ENCODE data around the gene CTSS.
"Not testable (repeated sequence)": the region's sequence is repeated elsewhere in the genome, so short reads cannot be mapped to it uniquely, and the experiment has no call there.

The CTSS gene

DNA sequence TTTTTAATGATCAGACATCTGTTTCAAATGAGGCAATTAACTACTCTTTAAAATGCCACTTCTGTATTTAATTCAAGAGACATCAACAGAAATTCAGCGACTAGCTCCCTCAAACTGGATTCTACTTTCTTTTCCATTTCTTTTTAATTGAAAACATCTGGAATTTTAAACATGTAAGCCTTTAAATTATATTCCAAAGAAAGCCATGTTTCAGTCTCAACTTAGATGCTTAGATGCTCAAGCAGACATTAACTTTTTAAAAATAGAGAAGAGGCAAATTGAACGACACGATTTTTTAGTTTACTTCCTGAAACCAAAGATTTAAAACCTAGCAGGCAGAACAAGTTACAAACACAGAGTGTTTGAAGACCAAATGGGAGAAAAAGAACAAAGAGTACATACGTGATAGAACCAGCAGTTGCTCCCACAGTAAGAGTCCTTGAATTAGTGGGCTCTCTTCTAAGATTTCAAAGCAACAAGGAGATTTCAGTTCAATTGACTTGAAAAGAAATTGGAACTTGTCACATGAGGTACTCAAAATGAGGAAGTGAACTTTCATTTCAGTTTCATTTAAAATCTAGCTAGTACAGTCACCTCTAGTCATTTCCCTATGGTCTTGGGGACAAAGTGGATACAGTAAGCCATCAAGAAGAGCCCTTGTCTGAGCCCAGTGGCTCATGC is at the start of gene CTSS:
Gene CTSS (minus strand): TSS at position 483 of the 681 bp plus-strand sequence. CDS start 1,015 bp downstream, outside the sequence.
- DNase-seq = no peak

DNA sequence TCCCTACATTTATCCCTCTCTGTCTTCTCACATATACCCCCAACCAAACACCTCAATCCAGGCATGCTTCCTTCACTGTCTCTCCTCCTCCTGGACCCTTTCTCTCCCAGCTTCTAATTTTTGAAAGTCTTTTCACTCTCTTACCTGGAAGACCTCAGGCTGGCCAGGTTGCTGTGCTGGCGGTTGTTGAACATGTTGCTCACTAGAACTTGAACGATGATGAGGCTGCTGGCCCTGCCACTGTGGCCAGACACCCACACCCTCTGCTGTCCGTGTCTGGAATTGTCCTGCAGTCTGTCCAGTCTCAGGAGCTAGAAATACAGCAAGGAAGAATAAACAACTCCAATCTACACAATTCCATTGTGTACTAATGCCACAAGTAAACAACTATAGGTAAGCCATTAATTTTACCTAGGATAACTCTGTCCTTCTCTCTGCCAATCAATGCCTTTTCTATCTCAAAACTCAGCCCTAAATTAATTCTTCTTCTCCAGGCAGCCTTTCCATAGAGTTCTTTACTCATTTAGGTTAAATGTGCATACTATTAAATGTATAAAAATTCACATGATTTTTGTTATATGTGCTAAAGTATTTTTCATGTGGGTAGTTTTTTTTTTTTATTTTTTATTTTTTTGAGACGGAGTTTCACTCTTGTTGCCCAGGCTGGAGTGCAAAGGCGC is 47.6 kb upstream of the CTSS start:
- no peak for DNase-seq

DNA sequence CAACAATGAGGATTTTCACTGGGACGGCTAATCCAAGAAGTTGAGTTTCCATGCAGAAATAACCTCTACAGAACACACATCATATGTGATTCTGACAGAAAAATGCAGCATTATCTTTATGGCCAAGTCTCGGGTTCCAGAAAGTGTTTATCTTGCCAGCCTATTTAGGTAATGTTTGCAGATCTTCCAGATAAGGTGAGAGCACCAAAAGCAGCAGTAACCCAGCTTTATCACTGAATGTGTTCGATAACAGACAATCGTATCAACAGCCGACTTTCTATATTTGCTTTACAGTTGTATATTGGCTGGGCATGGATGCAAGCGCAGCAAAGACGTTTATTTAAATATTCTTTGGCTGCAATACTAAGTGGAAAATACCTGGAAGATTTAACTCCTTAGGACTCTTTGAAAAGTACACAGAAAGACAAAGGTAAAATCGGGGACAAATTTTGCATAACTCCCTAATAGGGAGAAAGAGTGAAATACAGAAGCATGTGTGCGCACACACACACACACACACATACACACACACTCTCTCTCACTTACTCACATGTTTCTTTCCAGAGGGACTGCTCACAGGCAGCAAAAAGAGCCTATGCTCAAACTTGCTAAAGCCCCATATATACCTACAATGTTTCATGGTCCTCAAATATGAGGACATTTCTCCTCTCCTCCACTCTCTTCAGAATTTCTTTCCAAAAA is 45.5 kb upstream of the CTSS start:
- no peak for DNase-seq

DNA sequence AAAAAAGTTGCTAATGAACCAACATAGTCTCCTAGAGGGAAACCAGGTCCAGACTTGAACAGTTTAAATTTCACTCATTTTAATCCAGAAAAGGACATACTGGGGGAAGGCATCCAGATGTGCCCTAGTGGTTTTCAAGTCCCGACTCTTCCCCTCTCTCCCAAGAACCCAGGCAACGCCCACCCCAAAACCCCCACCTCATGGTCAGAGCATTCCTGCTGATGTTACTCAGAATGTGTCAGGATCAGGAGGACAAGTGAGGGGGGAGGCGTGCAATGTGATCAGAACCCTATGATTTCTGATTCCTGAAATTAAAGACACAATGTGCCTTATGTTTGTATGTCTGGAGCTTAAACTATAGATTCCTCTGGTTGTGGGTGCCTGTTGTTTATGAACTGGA is 44.1 kb upstream of the CTSS start:
- no peak for DNase-seq

DNA sequence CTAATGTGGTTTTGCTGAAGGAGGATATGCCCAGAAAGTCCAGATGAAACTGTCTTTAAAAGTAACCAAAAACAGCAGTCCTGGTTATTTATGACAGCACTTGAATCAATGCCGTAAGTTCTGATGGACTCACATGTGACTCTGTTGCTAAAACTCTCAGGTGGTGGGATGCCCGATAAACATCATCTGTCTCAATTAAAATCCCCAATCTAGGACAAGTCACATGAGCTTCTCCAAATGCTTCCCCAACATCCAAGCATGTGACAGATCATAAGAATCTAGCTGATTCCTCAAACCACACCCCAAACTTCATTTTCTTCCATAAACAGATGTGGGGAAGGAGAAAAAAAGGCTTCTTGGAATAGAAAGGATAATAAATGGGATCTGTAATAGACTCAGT is 43.3 kb upstream of the CTSS start:
- DNase-seq = no peak

DNA sequence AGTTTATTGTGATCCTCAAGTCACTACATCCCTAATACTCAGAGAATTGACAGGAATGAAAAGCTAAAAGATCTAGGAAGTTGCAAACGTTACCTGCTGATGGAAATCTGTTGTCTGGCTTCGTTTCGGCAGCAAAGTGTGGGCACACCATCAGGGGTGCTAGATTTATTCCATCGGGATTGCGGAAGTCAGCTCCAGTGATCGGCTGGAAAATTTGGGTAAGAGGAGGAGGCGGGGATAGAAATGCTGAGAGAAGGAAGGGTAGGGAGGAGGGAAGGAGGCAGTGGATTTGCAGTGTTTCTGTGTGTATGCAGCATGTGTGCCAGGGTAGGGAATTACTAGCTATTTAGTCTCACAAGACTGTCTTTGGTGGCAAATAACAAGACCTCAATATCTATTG is 42.5 kb upstream of the CTSS start, which contains the start of gene CTSK:
Gene CTSK (minus strand): TSS at position 140 of the 400 bp plus-strand sequence. CDS start 1,455 bp downstream, outside the sequence.
- no peak for DNase-seq

DNA sequence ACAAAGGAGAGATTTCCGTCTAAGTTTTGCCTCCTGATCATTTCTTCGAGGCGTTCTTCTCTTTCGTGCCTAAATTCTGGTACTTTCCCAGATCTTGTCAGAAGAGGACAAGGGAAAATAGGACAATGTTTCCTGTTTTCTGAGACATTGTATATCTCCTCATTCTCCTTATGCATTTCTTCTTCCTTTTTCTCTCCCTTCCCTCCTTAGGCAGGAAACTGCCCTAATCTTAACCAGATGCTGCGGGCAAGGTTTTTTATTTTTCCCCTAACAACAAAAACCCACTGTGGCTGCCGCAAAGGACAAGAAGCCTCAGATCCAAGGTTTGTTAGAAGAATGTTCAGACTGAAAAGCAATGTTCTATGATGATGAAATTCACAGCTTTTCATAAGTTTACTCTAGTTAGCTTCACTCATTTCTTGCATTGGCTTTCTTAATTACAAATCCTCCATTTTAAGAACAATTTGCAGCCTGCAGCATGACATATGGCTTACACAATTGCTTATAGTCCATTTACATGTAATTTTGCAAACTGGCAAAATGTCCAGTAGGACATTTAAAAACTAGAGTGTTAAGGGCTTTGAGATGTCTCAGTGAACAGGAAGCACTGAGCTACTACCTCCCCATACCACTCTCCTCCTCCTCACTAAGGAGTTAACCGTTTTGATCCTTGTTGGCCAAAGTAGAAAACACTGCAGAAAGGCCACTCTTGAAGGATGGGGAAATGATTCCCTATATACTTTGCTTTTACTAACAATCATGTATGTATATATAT is 41.9 kb upstream of the CTSS start:
- DNase-seq = no peak

DNA sequence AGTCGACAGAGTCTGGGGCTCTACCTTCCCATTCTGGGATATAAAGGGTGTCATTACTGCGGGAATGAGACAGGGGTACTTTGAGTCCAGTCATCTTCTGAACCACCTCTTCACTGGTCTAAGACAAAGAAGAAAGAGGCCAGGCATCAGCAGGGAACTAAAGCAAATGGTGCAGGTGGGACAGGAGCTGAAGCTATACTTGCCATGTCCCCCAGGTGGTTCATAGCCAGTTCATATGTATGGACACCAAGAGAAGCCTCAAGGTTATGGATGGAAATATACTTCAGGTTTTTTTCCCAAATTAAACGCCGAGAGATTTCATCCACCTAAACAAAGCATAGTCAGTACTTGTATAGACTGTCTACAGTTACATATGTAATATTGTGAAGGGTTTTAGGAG is 40.3 kb upstream of the CTSS start:
- no peak for DNase-seq

DNA sequence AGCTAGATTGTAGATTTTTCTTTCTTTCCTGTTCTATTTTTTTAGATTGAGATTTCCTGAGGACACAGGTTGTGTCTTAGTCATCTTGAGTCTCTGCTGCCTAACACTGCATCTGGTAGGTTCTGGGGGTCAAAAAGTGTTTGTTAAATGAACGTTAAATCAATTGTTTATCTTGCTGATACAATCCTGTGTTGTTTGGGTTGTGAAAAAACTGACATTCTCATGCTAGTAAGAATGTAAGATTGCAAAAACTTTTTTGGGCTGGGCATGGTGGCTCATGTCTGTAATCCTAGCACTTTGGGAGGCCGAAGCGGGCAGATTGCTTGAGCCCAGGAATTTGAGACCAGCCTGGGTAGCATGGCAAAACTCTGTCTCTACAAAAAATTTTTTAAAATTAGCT is 39.1 kb upstream of the CTSS start:
- DNase-seq = no peak

DNA sequence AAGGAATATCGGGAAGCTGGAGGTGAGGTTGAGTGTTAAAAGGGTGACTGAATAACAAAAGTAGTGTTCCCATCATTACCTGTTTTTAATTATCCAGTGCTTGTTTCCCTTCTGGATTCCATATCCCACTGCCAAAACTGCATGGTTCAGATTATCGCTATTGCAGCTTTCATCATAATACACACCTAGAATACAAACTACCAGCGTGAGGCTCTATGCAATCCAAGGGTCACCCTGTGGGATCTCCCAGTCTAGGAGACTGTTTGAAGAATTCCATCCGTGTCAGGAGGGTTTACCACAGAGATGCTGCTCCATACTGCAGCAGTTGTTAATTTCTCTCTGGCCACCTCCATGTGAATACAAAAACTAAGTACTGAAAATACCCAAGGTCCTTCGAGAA is 33.5 kb upstream of the CTSS start:
- DNase-seq = no peak

DNA sequence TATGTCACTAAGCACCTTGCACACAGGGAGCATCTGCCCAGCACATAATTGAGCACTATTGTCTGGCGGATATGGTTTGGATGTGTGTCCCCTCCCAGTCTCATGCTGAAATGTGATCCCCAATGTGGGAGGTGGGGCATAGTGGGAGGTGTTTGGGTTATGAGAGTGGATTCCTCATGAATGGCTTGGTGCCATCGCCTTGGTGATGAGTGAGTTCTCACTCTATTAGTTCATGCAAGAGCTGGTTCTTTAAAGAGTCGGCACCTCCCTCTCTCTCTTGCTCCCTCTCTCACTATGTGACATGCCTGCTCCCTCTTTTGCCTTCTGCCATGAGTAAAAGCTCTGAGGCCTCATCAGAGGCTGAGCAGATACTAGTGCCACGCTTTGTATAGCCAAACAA is 32.9 kb upstream of the CTSS start:
- no peak for DNase-seq

DNA sequence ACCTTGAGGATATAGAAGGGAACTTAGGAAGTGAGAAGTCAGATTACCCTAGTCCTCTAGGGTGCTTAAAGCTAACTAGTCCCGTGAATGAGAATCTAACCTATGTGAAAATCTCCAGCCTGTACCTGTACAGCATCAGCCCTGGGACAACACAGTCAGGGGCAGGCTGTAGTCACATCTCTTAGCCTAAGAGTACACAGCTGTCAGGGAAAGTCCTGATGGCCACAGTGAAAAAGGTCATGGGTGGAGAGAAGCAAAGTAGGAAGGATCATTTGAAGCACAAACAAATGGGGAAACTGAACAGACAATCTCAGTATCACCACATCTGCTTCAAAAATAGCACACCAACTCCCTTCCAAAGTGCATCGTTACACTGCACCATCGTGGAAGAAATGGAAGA is 30.8 kb upstream of the CTSS start:
- DNase-seq = no peak

DNA sequence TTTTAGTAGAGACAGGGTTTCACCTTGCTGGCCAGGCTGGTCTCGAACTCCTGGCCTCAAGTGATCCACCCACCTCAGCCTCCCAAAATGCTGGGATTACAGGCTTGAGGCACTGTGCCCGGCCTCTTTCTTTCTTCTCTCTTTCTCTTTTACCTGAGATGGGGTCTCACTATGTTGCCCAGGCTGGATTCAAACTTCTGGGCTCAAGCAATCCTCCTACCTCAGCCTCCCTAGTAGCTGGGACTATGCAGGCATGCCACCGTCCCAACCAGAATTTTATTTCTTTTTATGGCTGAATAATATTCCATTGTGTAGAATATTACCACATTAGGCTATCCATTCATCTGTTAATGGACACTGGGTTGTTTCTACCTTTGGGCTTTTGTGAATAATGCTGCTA is 28.2 kb upstream of the CTSS start:
- DNase-seq = not testable (repeated sequence)

DNA sequence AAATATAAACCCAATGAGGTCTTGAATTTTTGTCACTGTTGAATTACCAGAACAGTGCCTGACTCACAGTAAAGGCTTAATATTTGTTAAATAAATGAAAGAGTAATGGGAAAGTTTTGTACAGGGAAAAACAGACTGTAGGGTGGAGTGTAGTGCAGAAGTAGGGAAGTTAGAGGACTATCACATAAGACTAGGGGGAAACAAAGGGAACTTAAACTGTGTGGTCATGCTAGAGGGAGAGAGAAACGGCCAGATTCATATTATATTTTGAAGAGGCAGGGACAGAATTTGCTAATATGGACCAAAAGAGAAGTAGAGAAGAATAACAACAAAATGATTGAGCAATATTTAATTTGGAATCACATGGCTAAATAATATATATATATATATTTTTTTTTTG is 27.6 kb upstream of the CTSS start:
- DNase-seq = no peak

DNA sequence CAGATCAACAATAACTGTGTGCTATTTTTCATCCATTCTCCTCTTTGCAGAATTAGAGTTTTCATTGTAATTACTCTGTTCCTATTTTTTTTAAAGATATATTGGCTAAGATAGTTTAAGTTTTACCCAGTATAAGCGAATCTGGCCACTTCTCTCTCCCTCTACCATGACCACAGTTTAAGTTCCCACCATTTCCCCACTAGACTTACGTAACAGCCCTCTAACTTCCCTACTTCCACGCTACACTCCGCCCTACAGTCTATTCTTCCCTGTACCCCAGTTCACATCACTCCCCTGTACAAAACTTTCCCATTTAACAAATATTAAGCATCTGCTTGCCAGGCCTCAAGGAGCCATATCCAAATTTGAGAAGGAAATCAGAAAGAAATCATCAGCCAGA is 26.0 kb upstream of the CTSS start:
- no peak for DNase-seq

DNA sequence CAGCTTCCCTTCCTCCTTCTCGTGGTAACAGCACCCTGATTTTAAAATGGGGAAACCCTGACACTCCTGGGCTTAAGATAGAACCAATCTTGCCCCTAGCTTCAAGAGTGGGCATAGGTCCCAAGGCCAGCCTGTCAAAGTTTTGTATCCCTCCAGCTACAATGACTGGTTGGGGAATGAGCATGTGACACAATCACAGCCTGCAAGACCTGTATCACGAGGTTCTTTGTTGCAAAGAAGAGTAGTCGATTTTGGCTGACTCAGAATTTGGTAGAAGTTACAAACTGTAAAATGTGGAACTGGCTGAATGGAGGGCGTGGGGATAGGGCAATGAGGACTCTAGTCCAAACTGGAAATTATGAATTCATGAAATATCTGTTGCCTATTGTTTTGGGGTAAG is 23.8 kb upstream of the CTSS start:
- DNase-seq = no peak

DNA sequence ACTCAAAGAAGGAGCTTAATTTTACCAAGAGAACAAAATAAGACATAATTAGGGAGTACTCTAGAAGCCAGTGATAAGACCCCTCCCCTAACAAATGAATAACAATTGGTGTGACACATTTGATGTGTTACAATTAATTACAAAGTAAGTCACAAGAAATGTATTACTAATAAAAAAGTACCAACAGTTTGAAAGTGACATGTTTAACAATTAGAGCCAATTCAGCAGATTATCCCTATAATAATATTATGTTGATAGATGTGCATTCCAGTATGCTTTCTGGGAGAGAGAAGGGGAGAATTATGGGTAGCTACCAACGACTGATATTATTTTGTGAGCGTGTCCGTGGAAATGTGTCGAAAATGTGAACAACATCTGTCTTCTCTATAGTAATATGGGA is 23.4 kb upstream of the CTSS start:
- DNase-seq = no peak

DNA sequence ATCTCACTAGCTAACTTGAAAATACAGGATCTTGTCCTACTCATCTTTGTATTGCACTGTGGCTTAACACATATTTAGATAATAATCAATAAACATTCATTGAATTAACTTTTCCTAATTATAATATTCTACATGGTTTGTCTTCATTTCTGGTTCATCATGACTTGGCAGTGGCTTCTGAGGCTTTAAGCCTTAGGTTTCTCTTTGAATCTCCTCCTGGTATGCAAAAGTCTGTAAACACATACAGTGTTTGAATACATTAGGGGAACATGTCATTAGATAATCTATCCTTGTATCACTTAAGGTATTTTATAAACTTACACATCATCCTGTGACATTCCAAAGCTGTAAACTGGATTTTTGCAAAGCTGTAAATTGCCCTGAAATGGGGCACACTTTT is 21.9 kb upstream of the CTSS start:
- no peak for DNase-seq

DNA sequence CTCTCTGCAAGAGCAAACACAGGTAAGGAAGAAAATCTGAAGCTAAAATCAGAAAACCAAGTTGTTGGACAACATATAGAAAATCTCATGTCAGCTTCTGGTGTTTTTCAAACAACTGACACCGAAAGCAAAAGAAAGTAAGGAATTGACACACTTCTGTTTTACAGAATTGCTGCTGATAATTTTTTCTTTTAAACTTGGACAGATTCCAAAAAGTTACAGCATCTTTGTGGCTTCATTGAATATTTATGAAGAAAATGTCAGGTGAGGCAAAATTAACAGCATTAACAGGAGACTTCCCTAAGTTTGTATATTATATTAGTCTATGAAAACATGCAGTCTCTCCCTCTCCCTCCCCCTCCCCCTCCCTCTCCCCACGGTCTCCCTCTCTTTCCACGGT is 14.9 kb upstream of the CTSS start:
- no peak for DNase-seq

DNA sequence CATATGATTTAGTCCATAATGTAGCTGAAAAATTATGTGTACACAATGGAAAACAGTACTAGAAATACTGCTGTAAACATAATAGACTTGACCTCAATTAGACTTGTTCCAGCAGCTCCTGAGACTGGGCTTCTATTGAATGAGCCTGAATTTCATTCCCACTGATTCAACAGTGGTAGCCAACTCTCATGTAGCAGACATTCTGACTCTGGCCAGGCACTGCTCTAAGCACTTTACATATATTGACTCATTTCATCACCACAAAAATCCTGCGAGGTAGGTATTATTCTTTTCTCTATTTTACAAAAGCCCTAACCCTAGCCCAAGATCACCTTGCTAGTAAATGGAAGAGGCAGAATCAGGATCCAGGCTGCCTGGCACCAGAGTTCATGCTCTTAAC is 12.8 kb upstream of the CTSS start:
- no peak for DNase-seq

DNA sequence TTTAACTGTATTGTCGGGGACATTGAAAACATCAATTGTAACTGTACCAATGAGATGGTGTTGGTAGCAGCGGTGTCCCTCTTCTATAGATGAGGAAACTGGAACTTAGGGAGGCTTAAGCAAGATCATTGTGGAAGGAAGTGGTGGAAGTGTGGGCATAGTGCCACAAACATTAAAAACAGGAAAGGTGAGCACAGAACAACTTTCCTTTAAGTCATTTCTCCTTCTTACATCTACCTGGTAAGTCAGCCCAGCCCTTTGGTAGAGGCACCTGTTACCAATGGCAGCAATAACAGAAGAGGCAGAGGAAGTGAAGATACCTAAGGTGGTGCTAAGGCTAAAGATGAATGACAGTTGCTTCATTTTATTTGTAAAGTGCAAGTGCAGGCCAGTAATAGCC is 12.0 kb upstream of the CTSS start:
- no peak for DNase-seq

DNA sequence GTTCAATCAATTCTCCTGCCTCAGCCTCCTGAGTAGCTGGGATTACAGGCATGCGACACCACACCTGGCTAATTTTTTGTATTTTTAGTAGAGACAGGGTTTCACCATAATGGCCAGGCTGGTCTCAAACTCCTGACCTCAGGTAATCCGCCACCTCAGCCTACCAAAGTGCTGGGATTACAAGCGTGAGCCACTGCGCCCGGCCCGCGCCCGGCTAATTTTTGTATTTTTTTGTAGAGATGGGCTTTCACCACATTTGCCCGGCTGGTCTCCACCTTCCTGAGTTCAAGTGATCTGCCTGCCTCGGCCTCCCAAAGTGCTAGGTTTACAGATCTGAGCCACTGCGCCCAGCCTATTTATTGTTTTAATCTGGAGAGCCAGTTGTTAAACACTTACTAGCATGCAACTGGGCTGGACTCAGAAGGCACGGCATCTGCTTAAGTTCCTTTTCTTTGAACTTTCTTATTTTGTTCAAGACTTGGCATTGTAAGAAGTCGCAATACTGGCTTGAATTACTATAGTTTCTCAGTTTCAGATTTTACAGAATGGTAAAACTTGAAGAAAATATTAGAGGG is 10.4 kb upstream of the CTSS start:
- not testable (repeated sequence) for DNase-seq

DNA sequence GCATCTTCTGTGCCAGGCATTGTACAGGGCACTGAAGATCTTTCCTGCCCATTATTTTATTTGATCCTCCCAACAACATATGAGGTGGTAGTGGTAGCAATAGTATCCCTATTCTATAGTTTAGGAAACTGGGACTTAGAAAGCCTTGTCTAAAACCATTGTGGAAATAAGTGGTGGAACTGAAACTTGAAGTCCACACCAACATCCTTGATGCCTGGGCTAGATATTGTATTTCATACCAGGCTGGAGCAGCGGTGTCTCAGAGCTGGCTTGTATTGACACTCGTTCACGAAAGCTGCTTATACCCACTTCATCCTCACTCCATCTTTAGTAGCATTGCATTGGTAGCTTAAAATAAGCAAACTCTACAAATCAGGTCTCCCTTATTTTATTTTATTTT is 9.7 kb upstream of the CTSS start:
- no peak for DNase-seq
